HG03378 (cell line): ENCODE data around the gene NEDD9.
A peak's percentile ranks its signal among the peaks of the same experiment; 100 is the strongest.

Experiments used
- ATAC-seq: cut with Tn5 transposase; IDR thresholded peaks from one replicate; pipeline ENCODE4 v1.9.1; 2021; ENCODE audit warnings: mild to moderate bottlenecking, moderate library complexity; ENCODE audit not compliant: unreplicated experiment

Gene NEDD9

GRCh38 chr6:11236076-11236750, 3.7 kb upstream of the NEDD9 start:
- ATAC-seq: peak; percentile 50

DNA sequence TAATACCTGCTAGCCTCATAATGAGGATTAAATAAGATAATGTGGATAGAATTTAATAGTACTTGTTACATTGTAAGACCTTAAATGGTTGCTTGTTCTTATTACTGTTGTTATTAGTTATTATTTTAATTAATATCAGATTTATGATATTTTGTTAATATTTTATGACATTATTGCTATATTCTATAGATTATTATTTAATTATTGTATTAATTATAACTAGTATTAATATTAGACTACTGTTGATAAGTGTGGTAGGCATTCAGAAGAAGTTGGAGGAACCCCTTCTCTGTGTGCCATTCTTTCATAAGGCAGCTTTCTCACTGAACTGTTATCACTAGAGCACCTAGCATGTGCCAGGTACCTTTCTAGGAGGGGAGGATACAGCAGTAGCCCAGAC, 2.6 kb upstream of the NEDD9 start:
- no peak for ATAC-seq

DNA sequence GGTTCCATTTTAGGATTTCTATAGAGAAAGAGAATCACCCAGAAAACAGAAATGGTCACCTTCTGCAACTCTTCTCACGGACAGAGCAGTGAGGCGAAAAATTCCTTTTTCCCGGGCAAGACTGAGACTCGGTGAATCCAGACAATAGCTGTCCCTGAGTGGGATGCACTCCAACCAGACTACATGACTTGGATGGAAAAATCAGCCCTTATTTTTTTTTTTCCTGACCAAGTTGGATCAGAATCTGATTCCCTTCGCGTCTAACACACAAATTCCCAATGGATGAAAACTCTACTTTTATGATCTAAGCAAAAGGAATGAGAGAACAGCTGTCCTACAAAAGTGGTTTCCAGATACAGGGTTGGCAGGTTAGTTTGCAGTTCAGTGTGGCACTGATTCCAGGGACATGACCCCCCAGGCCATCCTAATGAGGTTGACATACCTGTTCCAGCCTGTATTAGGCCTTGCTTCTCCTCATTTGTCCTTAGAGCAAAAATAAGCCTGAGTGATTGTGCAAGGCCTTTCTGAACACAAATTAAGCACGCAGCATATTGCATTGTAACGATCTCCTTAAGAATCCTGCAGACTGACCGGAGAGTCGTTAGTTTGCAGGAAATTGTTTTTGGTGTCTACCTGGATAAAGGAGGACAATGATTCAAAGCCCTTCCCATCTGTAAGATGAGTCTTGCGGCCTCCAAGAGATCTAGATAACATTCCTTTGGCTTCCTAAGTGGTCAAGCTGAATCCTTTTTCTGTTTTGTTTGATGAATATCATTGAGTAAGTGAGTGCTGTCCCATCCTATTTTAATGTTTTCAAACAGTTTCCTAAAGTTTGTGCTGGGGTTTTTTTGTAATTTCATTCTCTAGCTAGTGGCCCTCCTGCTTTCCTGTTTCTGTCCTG, 1.5 kb upstream of the NEDD9 start:
- no peak for ATAC-seq

GRCh38 chr6:11232770-11233626, 530 bp upstream of the NEDD9 start:
- ATAC-seq: no peak

DNA sequence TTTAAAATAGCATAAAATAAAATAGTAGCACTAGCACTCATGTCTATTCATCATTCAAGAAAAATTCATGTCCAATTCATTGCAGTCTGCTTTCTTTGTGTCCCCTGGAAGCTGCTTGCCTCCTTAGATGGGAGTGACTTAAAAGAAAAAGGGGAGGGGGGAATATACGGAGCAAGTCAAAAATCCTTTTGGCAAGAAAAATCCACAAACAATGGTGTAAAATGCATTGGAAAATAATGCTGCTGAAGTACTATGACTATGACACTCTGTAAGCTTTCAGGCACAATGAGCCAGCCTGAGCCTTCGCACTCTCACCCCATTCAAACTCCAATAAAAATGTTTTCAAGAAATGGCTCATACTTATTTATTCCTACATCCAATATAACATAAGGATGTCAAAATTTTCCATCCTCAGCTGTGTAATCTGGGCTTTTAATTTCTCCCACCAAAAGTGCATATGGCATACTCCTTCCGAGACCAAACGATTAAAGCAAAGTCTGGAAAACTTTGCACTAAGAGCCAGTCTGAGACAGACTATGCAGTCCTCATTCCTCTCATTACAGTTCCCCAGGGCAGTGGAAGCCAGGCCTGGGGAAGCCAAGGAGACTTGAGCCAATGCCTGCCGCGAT, 790 bp downstream of the NEDD9 start:
- no peak for ATAC-seq

DNA sequence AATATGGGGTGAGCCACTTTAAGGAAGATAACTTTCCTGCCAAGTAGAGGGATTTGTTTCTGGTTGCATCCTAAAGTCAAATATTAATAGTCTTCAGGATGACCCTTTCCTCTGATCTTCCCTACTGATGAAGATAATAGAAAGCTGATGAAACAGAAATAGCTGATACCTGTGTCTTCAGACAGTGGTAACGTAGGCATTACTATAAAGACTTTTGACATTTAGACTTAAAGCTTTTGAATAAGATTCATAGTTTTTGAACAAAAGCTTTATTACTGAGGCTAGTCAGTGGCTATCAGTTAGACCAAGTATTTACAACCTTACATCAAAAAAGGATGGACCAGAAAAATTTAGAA, 1.4 kb downstream of the NEDD9 start:
- no peak for ATAC-seq

- no peak for ATAC-seq
These were observed 2.0 kb downstream of the NEDD9 start for GRCh38 chr6:11230158-11231107.

GRCh38 chr6:11229655-11230046, 2.8 kb downstream of the NEDD9 start:
- no peak for ATAC-seq

DNA sequence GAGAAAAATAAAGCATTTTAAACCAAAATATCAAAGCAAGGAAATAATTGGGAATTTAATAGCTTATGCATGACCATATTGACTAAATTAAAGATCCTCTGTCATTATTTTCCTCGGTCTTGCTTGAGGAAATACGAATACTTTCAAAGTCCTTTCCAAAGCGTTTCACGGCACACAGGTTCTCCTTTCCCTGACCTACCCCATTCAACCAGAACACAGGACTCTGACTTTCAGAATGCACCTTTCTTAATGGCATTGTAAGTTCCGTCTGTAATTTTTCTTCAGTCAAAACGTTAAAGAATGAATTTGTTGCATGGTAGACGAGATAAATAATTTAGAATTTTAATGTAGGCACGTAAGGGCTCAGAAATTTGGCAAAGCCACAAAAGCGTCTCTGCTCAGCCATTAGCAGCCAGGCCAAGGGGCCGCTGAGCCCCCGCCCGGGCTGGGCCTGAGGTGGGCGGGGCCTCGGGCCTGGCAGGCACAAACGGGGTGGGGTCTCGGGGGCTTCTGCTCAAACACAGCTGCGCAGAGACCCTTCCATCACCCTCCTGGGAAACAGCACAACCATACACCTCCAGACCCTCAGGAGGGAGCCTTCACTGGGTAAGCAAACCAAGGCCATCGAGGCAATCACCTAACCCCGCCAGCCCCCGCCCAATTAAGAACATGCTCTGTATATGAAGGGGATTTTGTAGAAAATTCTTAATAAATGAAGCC, 3.4 kb downstream of the NEDD9 start:
- ATAC-seq: no peak

DNA sequence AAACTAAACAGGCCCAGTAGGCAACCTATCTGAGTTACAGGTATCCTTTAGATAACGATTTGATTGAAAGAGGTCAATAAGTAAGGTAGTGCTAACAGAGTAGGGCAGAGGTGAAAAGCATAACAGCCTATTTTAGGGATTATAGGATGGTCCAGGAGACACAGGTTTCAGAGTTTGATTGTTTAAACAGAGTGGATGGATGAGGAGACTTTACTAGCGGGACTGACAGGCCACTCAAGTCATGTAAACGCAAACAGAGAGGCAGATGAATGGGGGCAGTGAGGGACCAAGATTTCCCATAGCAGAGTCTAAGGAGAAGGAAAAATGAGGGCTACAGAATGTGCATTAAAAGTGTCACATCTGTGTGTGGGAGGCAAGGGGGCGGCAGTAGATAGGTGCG, 4.8 kb downstream of the NEDD9 start:
- ATAC-seq: no peak

DNA sequence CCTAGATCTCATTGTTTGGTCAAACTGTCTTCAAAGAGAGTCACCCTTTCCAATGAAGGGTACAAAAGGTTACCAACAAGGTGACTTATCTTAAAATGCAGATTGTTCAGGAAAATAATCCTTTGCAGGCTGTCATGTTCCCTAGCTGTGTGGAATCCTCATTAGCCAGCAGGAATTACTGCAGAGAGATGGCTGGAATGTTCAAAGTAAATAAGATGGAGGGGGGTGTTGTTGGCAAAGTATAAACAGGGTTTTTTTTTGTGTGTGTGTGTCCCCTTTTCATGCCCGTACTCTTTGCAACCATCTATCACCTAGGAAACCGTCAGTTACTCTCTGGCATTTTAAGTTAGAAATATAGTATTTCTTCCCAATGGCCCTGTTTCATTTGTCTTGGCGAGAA, 6.5 kb downstream of the NEDD9 start:
- no peak for ATAC-seq

DNA sequence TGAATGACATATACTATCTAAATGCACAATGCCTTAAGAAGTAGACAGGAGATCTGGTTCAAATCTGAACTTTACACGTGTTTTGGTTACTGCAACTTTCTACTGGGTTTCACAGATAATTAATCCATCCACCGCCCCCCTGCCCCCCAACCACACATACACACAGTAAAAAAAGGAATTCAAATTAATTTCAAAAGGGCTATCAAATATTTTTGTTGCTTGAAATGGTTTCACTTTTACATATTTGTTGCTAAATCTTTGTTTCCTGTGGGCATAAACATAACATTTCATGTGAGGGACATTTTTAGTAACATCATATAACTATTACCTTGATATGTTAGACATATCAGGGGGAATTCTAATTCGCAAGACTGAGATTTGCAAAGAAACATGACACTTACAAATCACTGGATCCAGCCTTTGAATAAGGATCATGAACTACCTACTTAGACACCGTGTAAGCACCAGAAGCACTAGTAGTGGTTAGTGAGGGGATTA, 7.5 kb downstream of the NEDD9 start:
- ATAC-seq: no peak

DNA sequence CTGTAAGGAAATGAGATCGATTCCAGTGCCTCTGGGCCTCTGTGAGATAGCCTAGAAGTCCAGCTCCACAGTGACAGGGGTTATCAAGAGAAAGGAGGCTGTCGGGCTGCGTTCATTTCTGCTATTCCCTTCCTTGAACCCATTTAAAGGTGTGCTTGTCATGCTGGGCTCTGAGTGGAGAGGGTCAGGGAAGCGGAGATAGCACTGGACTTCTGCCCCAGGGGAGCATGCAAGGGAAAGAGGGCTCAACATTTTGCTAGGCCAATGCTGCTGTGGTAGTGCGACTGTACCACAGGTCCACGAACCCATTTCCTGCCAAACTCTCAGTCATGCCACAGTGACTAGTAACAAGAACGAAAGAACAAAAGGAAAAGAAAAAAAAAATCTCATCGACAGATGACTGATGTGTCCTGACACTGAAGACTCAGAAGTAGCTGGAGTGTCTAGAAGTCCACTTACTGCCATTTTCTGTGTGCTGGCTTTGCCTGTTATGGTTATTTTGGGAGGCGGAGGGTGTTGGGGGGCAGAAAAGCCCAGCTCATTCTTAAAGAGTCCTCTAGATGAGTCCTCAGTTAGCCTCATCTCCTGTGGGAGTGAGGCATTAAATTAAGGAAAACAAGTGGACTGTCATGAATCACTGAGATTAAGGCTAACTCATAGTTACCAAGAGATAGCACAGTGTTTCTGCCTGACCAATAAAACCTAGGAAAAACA, 8.1 kb downstream of the NEDD9 start:
- peak; percentile 73 for ATAC-seq

DNA sequence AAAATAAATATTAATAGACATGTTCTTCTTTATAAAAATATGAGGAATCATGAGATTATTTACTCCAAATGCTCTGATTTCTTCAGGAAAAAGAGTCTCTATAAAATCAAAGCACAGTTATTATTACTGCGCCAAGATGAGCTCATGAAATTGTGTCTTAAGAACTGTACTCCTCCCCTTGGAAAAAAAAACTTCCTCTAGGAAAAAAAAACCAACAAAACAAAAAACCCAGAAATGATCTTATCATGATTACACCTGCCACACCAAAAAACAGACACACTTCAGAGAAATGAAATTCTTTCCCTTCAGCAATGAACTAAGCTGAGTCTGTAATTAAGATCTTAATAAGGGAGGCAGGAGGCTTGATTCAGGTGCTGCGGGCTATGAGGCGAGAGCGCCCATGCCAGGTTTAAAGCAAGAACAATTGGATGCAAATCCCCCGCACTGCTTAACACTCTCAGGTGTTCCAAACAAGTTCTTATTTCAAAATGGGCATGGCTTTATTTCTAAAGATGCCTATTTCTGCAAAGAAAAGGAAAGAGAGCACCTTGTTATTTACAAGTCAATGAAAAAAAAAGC, 9.1 kb downstream of the NEDD9 start:
- ATAC-seq: no peak

GRCh38 chr6:11222385-11223277, 9.8 kb downstream of the NEDD9 start:
- no peak for ATAC-seq

- no peak for ATAC-seq
These were observed 10.7 kb downstream of the NEDD9 start for GRCh38 chr6:11221623-11222384.
